B cell (primary cell): ENCODE data around the gene GLT1D1.

ENCODE experiments used
- EZH2 ChIP-seq: IDR thresholded peaks from 2 replicates; pipeline ENCODE4 v1.6.1; 2012; ENCODE audit warnings: borderline replicate concordance, low read depth, mild to moderate bottlenecking, moderate library complexity, low read length; ENCODE audit not compliant: insufficient read depth, poor library complexity, severe bottlenecking
- TF ChIP-seq, protein P1 (sequence below): fragments of 200-600 bp; IDR thresholded peaks from one replicate; pipeline ENCODE4 v1.8.0; 2022; ENCODE audit warnings: antibody characterized with exemption, mild to moderate bottlenecking

DNA sequence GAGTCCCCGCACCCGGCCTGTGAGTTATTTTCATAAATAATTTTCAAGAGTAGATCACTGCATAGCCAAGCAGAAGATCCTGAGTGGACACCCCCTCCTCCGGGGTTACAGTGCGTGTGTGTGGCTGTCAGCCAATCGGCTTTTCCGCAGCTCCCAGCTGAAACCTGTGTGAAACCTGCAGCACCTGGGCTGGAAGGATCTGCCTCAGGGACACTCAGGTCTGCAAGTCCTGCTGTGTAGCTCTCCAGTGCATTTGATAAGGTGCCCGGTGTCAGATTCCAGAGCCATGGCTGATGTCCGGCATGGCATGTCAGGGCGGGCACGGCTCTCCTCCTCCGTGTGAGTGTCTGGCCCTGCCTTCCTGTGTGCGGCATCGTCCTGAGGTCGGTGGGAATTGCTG is 124.8 kb downstream of the GLT1D1 start:
- TF ChIP-seq, protein P1, sequence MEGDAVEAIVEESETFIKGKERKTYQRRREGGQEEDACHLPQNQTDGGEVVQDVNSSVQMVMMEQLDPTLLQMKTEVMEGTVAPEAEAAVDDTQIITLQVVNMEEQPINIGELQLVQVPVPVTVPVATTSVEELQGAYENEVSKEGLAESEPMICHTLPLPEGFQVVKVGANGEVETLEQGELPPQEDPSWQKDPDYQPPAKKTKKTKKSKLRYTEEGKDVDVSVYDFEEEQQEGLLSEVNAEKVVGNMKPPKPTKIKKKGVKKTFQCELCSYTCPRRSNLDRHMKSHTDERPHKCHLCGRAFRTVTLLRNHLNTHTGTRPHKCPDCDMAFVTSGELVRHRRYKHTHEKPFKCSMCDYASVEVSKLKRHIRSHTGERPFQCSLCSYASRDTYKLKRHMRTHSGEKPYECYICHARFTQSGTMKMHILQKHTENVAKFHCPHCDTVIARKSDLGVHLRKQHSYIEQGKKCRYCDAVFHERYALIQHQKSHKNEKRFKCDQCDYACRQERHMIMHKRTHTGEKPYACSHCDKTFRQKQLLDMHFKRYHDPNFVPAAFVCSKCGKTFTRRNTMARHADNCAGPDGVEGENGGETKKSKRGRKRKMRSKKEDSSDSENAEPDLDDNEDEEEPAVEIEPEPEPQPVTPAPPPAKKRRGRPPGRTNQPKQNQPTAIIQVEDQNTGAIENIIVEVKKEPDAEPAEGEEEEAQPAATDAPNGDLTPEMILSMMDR, result no peak
- TF ChIP-seq EZH2, result no peak
